Activated T-cell treated with anti-CD3 and anti-CD28 coated beads, Interleukin-2, amount 50 U/mL, for 4 hours (primary cell): ENCODE results near the gene RUNX1. TPM values are rescaled to one million over a fixed set of nuclear protein-coding genes. Genes with fewer than 3 reads are reported as not detected.

Experiments
- ATAC-seq, 2 donors: fragments of 200-7000 bp; cut with Tn5 transposase; one replicate each; pipeline ENCODE4 v1.10.0; 2021
- DNase-seq: peaks from one replicate; pipeline ENCODE4 v3.0.0-alpha.2; 2020
- H3K27me3 Mint-ChIP-seq: one replicate; pipeline ENCODE4 v1.8.0; 2021; ENCODE audit warnings: low read depth, mixed read lengths
- H3K36me3 Mint-ChIP-seq: one replicate; pipeline ENCODE4 v1.8.0; 2022; ENCODE audit warnings: mixed read lengths; ENCODE audit not compliant: insufficient read depth
- H3K4me1 Mint-ChIP-seq: one replicate; pipeline ENCODE4 v1.8.0; 2021; ENCODE audit warnings: low read depth, mixed read lengths
- H3K4me3 Mint-ChIP-seq: one replicate; pipeline ENCODE4 v1.8.0; 2021; ENCODE audit warnings: mild to moderate bottlenecking, moderate library complexity, mixed read lengths
- H3K9me3 Mint-ChIP-seq: one replicate; pipeline ENCODE4 v1.8.0; 2021; ENCODE audit warnings: mixed read lengths
- total RNA-seq, 3 donors: library from RNA; stranded (reverse); gene quantifications; one replicate each; pipeline ENCODE4 v1.2.1, GENCODE V29; 2021

Gene RUNX1
- total RNA-seq, 3 donors from 2014 or later = 91.6 to 116 (median 99.9) TPM

- ATAC-seq = no peak
These were observed 11.7 kb downstream of the RUNX1 start for GRCh38 chr21:35037384-35037765.

DNA sequence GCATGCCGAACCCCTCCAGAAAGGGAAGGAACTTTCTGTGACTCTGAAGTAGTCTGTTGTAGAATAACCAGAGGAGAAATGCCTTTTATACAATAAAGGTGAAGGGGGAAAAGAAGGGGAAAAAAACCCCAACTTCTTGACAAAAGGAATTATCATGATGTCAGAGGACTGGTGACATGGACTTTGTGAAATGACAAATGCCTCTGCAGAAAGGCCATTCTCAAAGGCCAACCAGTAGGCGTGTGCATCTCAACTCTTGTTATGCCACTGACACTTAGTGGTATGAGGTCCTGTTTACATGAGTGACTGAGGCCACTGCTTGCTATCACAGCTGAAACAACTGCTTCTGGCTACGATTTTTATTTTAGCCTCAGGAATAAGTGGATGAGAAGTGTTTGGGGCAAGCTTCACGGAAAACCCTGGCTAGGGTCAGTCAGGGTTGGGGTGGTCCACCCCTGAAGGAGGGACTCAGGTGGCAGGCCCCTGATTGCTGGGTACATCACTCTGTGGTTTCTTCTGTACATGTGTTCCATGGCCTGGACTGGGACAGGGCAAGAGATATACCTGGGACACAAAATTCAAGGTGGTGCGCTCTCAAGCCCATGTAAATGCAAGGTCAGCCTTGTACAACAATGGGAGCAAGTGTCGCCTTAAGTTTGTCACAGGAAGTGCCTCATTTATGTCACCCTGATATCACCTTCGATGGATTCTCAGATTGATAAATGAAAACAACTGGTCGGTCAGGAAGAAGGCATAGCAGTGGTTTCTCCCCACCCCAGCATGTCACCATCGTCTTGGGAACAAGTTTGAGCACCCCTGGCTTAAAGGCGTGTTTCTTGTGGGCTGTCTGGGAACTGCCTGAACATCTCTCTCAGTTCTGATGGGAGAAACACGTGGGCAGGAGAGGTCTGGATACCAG, 12.4 kb downstream of the RUNX1 start:
- DNase-seq (no peak), ATAC-seq (peak; percentile 34 to 65)
- peak overlapping the region; percentile 68 for H3K4me3 Mint-ChIP-seq
- H3K36me3 Mint-ChIP-seq = peaks cover 37% of the 10 kb centered on the region
- H3K9me3 Mint-ChIP-seq = no peaks in the 10 kb centered on the region
- no peaks in the 10 kb centered on the region for H3K27me3 Mint-ChIP-seq
- H3K4me1 Mint-ChIP-seq = peaks cover 95% of the 10 kb centered on the region

More at GRCh38 chr21:35037384-35037765, 11.7 kb downstream of the RUNX1 start:
- no peaks in the 10 kb centered on the region for H3K9me3 Mint-ChIP-seq
- peaks cover 39% of the 10 kb centered on the region for H3K36me3 Mint-ChIP-seq
- peak overlapping the region; percentile 68 for H3K4me3 Mint-ChIP-seq
- DNase-seq = no peak
- H3K27me3 Mint-ChIP-seq = no peaks in the 10 kb centered on the region
- peaks cover 96% of the 10 kb centered on the region for H3K4me1 Mint-ChIP-seq

DNA sequence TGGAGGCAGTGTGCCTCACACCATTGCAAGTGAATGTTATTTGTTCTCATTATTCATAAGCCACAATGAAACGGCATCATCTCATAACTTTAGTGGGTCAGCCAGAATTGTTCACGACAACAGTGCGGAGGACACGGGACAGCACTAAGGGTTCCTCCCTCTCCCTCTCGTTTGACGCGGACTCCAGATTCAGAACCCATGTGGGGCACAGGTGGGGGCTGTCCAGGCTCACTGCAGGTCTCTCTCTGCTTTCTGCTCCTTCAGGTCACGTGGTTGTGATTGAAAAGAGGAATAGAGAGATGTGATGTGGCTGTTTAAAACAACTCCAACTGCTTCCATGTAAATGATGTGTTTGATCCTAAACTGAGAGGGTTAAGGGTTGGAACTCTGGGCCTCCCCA, 13.5 kb downstream of the RUNX1 start:
- peaks cover 36% of the 10 kb centered on the region for H3K36me3 Mint-ChIP-seq
- H3K27me3 Mint-ChIP-seq = no peaks in the 10 kb centered on the region
- no peaks in the 10 kb centered on the region for H3K9me3 Mint-ChIP-seq
- peak in 1 of 2 donors; percentile 6 for ATAC-seq
- no peak overlapping the region for H3K4me3 Mint-ChIP-seq
- DNase-seq = no peak
- peaks cover 94% of the 10 kb centered on the region for H3K4me1 Mint-ChIP-seq

GRCh38 chr21:35035116-35035515, 14.0 kb downstream of the RUNX1 start:
- no peaks in the 10 kb centered on the region for H3K9me3 Mint-ChIP-seq
- peaks cover 38% of the 10 kb centered on the region for H3K36me3 Mint-ChIP-seq
- no peaks in the 10 kb centered on the region for H3K27me3 Mint-ChIP-seq
- ATAC-seq = peak; percentile 28
- no peak for DNase-seq
- peaks cover 95% of the 10 kb centered on the region for H3K4me1 Mint-ChIP-seq
- peak overlapping the region; percentile 15 for H3K4me3 Mint-ChIP-seq

- no peaks in the 10 kb centered on the region for H3K9me3 Mint-ChIP-seq
- H3K4me1 Mint-ChIP-seq = peaks cover 95% of the 10 kb centered on the region
- H3K4me3 Mint-ChIP-seq = no peak overlapping the region
- H3K36me3 Mint-ChIP-seq = peaks cover 41% of the 10 kb centered on the region
- peak in 1 of 2 donors; percentile 25 for ATAC-seq
- no peak for DNase-seq
- H3K27me3 Mint-ChIP-seq = no peaks in the 10 kb centered on the region
These were observed 14.7 kb downstream of the RUNX1 start for GRCh38 chr21:35034203-35034926.

DNA sequence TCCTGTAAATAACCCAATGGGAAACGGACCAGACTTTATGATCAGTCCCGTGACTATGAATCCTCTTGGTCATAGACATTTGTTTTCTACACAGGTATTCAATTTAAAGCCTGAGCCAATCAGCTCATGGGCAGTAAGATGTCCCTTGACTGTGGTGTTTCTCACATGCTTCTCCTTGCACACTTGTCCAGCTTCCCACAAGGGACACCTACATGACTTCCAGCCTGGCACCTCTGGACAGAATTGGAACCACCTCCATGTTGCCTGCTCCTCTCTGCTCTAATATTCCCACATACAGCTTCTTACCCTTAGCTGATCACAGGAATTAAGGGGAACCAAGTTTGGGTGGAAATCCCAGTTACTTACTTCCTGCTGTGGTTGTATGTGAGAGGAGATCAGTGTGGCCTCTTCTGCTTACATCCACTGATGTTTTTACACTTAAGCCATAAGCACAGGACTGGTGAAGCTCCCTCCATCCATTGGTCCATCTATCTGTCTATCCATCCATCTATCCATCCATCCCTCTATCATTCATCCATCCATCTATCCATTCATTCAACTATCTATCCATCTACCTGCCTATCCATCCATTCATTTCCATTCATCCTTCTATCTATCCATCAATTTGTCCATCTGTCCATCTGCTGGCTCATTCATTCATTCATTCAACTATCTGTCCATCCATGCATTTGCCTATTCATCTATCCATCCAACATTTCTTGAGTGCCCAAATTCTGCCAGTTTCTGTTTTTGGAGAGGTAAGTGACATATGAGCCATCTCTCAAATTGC, 16.4 kb downstream of the RUNX1 start:
- Mint-ChIP-seq H3K4me3 (no peak overlapping the region), H3K36me3 (peaks cover 45% of the 10 kb centered on the region)

GRCh38 chr21:35028451-35028978, 20.6 kb downstream of the RUNX1 start:
- Mint-ChIP-seq H3K4me1 (peaks cover 92% of the 10 kb centered on the region), H3K4me3 (peak overlapping the region; percentile 19), H3K36me3 (peaks cover 34% of the 10 kb centered on the region), H3K9me3 (no peaks in the 10 kb centered on the region), H3K27me3 (no peaks in the 10 kb centered on the region)
- no peak for DNase-seq
- no peak for ATAC-seq

More for the DNA sequence above, 16.4 kb downstream of the RUNX1 start:
- H3K9me3 Mint-ChIP-seq = no peaks in the 10 kb centered on the region
- ATAC-seq (no peak), DNase-seq (no peak)
- H3K27me3 Mint-ChIP-seq = no peaks in the 10 kb centered on the region
- H3K4me1 Mint-ChIP-seq = peaks cover 96% of the 10 kb centered on the region

GRCh38 chr21:35027563-35028450, 21.3 kb downstream of the RUNX1 start:
- no peaks in the 10 kb centered on the region for H3K27me3 Mint-ChIP-seq
- ATAC-seq (peak in 1 of 2 donors; percentile 4), DNase-seq (no peak)
- H3K36me3 Mint-ChIP-seq = peaks cover 31% of the 10 kb centered on the region
- no peaks in the 10 kb centered on the region for H3K9me3 Mint-ChIP-seq
- peaks cover 92% of the 10 kb centered on the region for H3K4me1 Mint-ChIP-seq
- peak overlapping the region; percentile 84 for H3K4me3 Mint-ChIP-seq

- no peaks in the 10 kb centered on the region for H3K9me3 Mint-ChIP-seq
- peak; percentile 80 to 84 for ATAC-seq
- peak; percentile 78 for DNase-seq
- H3K27me3 Mint-ChIP-seq = no peaks in the 10 kb centered on the region
- peaks cover 28% of the 10 kb centered on the region for H3K36me3 Mint-ChIP-seq
- peaks cover 90% of the 10 kb centered on the region for H3K4me1 Mint-ChIP-seq
- peak overlapping the region; percentile 84 for H3K4me3 Mint-ChIP-seq
These were observed 22.2 kb downstream of the RUNX1 start for GRCh38 chr21:35026617-35027562.

- no peak for DNase-seq
- peaks cover 30% of the 10 kb centered on the region for H3K36me3 Mint-ChIP-seq
- H3K4me3 Mint-ChIP-seq = peak overlapping the region; percentile 72
- H3K4me1 Mint-ChIP-seq = peaks cover 93% of the 10 kb centered on the region
- no peaks in the 10 kb centered on the region for H3K9me3 Mint-ChIP-seq
- no peak for ATAC-seq
- no peaks in the 10 kb centered on the region for H3K27me3 Mint-ChIP-seq
These were observed 23.0 kb downstream of the RUNX1 start for GRCh38 chr21:35026153-35026500.

DNA sequence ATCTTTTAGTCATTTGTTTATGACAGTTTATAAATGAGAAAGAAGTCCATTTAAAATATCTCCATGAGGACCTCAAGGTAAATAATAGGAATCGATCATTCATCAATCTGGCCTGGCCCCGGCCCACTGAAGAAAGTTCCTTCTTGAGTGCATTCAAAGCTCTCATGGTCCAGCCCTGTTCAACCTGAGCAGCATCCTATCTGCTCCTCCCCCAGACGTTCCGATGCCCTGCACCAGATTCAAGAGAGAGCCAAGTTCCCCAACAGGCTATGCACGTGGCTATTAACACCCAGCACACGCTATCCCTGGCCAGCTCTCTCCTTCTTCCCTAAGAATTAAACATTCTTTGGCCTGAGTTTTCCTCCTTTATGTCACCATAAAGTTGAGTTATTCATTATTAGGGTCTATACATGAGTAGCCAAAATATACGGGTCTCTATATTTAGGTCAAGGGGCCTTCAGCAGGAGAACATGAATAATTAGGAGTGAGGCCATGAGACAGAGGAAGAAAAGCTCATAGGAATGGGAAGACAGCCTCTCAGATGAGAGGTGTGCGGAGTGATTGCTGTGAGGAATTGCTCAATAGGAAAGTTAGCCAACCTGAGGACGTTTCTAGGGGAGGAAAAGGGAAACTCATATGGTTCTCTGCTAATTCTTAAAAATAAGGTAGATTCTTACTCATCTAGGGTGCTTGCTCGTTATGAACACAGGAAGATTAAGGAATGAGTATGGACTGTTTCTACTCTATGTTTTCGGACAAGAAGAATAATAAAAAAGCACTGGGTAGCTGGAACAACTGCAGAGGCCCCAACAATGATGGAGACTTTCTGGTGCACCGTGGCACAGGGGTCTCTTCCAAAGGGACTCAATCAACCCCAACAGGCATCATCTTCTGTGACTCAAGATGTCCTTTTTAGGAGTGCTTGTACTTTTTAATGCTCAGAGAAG, 23.6 kb downstream of the RUNX1 start:
- no peaks in the 10 kb centered on the region for H3K27me3 Mint-ChIP-seq
- DNase-seq = no peak
- H3K9me3 Mint-ChIP-seq = no peaks in the 10 kb centered on the region
- no peak for ATAC-seq
- H3K4me1 Mint-ChIP-seq = peaks cover 93% of the 10 kb centered on the region
- H3K4me3 Mint-ChIP-seq = peak overlapping the region; percentile 72
- peaks cover 28% of the 10 kb centered on the region for H3K36me3 Mint-ChIP-seq
